Panc1 (cell line): ENCODE measurements around the gene GAL.

ENCODE experiments used
- CTCF ChIP-seq: fragments of 450-650 bp; IDR thresholded peaks from 2 replicates; pipeline ENCODE4 v1.5.1; 2017; ENCODE audit warnings: mild to moderate bottlenecking
- POLR2AphosphoS5 ChIP-seq: IDR thresholded peaks from 2 replicates; pipeline ENCODE4 v1.6.1; 2012; ENCODE audit warnings: mild to moderate bottlenecking, low read depth, low read length, moderate library complexity
- REST ChIP-seq, 2 experiments: IDR thresholded peaks; 2 replicates each; pipeline ENCODE4 v1.6.1; 2011 to 2012; ENCODE audit warnings: low read depth in 2 of 2, control low read depth in 1 of 2, low read length in 1 of 2, mild to moderate bottlenecking in 1 of 2, moderate library complexity in 1 of 2; ENCODE audit not compliant: insufficient read depth in 1 of 2
- SIN3A ChIP-seq: IDR thresholded peaks from 2 replicates; pipeline ENCODE4 v1.6.1; 2012; ENCODE audit warnings: low read depth, mild to moderate bottlenecking, low read length, moderate library complexity, borderline replicate concordance; ENCODE audit not compliant: insufficient read depth
- TCF7L2 ChIP-seq: IDR thresholded peaks from 2 replicates; pipeline ENCODE4 v1.6.1; 2011; ENCODE audit warnings: mild to moderate bottlenecking, low read depth, low read length, inconsistent platforms

- TF ChIP-seq CTCF (no peak), POLR2AphosphoS5 (no peak), TCF7L2 (no peak), SIN3A (no peak), REST (IDR thresholded peaks at IDR 0.05; ENCODE audit: insufficient read depth in 1 of 2, low read depth in 2 of 2, low read length in 1 of 2) (no peak)
Observed at GRCh38 chr11:68659158-68659921, 25.0 kb upstream of the GAL start.
